A673 (cell line): ENCODE data around the gene NEO1.

Experiments used
- CTCF ChIP-seq: fragments of 300-800, 200-600 bp; sonication (generic); conservative IDR thresholded peaks from 2 replicates; pipeline ENCODE4 v1.5.1; 2017; ENCODE audit warnings: low read depth, mild to moderate bottlenecking, antibody characterized with exemption, low read length, moderate library complexity, mixed read lengths
- EZH2 ChIP-seq: fragments of 200-600 bp; sonication (generic); IDR thresholded peaks from 2 replicates; pipeline ENCODE4 v1.6.1; 2017; ENCODE audit warnings: borderline replicate concordance, low read depth, mild to moderate bottlenecking, mixed read lengths, antibody characterized with exemption, low read length; ENCODE audit not compliant: poor library complexity, severe bottlenecking

GRCh38 chr15:73028831-73029451, 23.3 kb upstream of the NEO1 start:
- no peak for TF ChIP-seq CTCF
- TF ChIP-seq EZH2 = no peak
